ENCODE results near the gene RHOBTB3. TPM values are rescaled to one million over a fixed set of nuclear protein-coding genes. Genes with fewer than 3 reads are reported as not detected.

RHOBTB3 gene
- total RNA-seq, 2 experiments from 2014 or later, result 0.35 to 0.55 TPM

- Mint-ChIP-seq H3K36me3 (no peaks in the 10 kb centered on the region), H3K27ac (no peak overlapping the region), H3K4me3 (no peak overlapping the region), H3K27me3 (no peaks in the 10 kb centered on the region), H3K9me3 (ENCODE audit: low read depth) (no peaks in the 10 kb centered on the region), H3K4me1 (peaks cover 8% of the 10 kb centered on the region)
- no peak for DNase-seq
- CTCF ChIA-PET, result interaction anchor here (5.3 kb wide), 1 partner anchor 13 kb away, joined by 40 read pairs; no protein-coding TSS in a partner anchor
- no peak for ATAC-seq
Measured at GRCh38 chr5:95794070-95794516, 63.0 kb downstream of the RHOBTB3 start.

GRCh38 chr5:95797301-95797700, 66.2 kb downstream of the RHOBTB3 start:
- DNase-seq, result no peak
- peaks cover 7% of the 10 kb centered on the region for H3K4me1 Mint-ChIP-seq
- no peak overlapping the region for H3K27ac Mint-ChIP-seq
- CTCF ChIA-PET, result interaction anchor here (0.8 to 2.9 kb wide), 2 partner anchors 14 to 16 kb away, joined by 6 to 13 read pairs; no protein-coding TSS in a partner anchor
- H3K36me3 Mint-ChIP-seq, result peaks cover 3% of the 10 kb centered on the region
- ATAC-seq, result no peak
- no peak overlapping the region for H3K4me3 Mint-ChIP-seq
- H3K9me3 Mint-ChIP-seq (ENCODE audit: low read depth), result no peaks in the 10 kb centered on the region
- H3K27me3 Mint-ChIP-seq, result no peaks in the 10 kb centered on the region

- ATAC-seq (no peak), DNase-seq (no peak)
- peaks cover 7% of the 10 kb centered on the region for H3K4me1 Mint-ChIP-seq
- no peaks in the 10 kb centered on the region for H3K9me3 Mint-ChIP-seq (ENCODE audit: low read depth)
- H3K4me3 Mint-ChIP-seq, result no peak overlapping the region
- peaks cover 3% of the 10 kb centered on the region for H3K36me3 Mint-ChIP-seq
- no peak overlapping the region for H3K27ac Mint-ChIP-seq
- H3K27me3 Mint-ChIP-seq, result no peaks in the 10 kb centered on the region
- CTCF ChIA-PET, result interaction anchor here (2.9 kb wide), 1 partner anchor 17 kb away, joined by 13 read pairs; no protein-coding TSS in a partner anchor
Measured at GRCh38 chr5:95798048-95798447, 66.9 kb downstream of the RHOBTB3 start.

GRCh38 chr5:95798545-95798944, 67.4 kb downstream of the RHOBTB3 start:
- Mint-ChIP-seq H3K27me3 (no peaks in the 10 kb centered on the region), H3K36me3 (peaks cover 3% of the 10 kb centered on the region), H3K4me1 (peaks cover 7% of the 10 kb centered on the region), H3K27ac (no peak overlapping the region), H3K9me3 (ENCODE audit: low read depth) (no peaks in the 10 kb centered on the region), H3K4me3 (no peak overlapping the region)
- ATAC-seq, result no peak
- DNase-seq, result no peak
- CTCF ChIA-PET, result interaction anchor here (1.9 kb wide), 1 partner anchor 17 kb away, joined by 9 read pairs; no protein-coding TSS in a partner anchor

- H3K36me3 Mint-ChIP-seq, result peaks cover 3% of the 10 kb centered on the region
- CTCF ChIA-PET, result interaction anchor here (1.9 kb wide), 1 partner anchor 18 kb away, joined by 9 read pairs; no protein-coding TSS in a partner anchor
- DNase-seq (no peak), ATAC-seq (no peak)
- no peaks in the 10 kb centered on the region for H3K9me3 Mint-ChIP-seq (ENCODE audit: low read depth)
- no peaks in the 10 kb centered on the region for H3K27me3 Mint-ChIP-seq
- no peak overlapping the region for H3K27ac Mint-ChIP-seq
- H3K4me1 Mint-ChIP-seq, result peaks cover 7% of the 10 kb centered on the region
- H3K4me3 Mint-ChIP-seq, result no peak overlapping the region
Measured at GRCh38 chr5:95799191-95799835, 68.2 kb downstream of the RHOBTB3 start.

GRCh38 chr5:95800553-95800952, 69.4 kb downstream of the RHOBTB3 start:
- Mint-ChIP-seq H3K27ac (no peak overlapping the region), H3K27me3 (no peaks in the 10 kb centered on the region), H3K4me1 (peaks cover 7% of the 10 kb centered on the region), H3K36me3 (peaks cover 5% of the 10 kb centered on the region), H3K9me3 (ENCODE audit: low read depth) (no peaks in the 10 kb centered on the region), H3K4me3 (no peak overlapping the region)
- DNase-seq (no peak), ATAC-seq (no peak)
- CTCF ChIA-PET, result interaction anchor here (1.1 to 1.9 kb wide), 2 partner anchors 19 kb away, joined by 3 to 9 read pairs; no protein-coding TSS in a partner anchor

GRCh38 chr5:95801532-95801931, 70.4 kb downstream of the RHOBTB3 start:
- Mint-ChIP-seq H3K4me1 (peaks cover 7% of the 10 kb centered on the region), H3K27ac (no peak overlapping the region), H3K27me3 (no peaks in the 10 kb centered on the region), H3K36me3 (peaks cover 5% of the 10 kb centered on the region), H3K4me3 (no peak overlapping the region), H3K9me3 (ENCODE audit: low read depth) (no peaks in the 10 kb centered on the region)
- DNase-seq (no peak), ATAC-seq (no peak)
- CTCF ChIA-PET, result interaction anchor here (1.0 to 1.3 kb wide), 3 partner anchors 17 to 47 kb away, joined by 3 read pairs; no protein-coding TSS in a partner anchor

- CTCF ChIA-PET, result interaction anchor here (1.0 to 1.6 kb wide), 3 partner anchors 16 to 46 kb away, joined by 3 to 6 read pairs (median 3); no protein-coding TSS in a partner anchor
- no peaks in the 10 kb centered on the region for H3K9me3 Mint-ChIP-seq (ENCODE audit: low read depth)
Measured at GRCh38 chr5:95801961-95802360, 70.8 kb downstream of the RHOBTB3 start.

GRCh38 chr5:95803271-95804148, 72.4 kb downstream of the RHOBTB3 start:
- peaks cover 5% of the 10 kb centered on the region for H3K36me3 Mint-ChIP-seq
- CTCF ChIA-PET, result interaction anchor here (1.6 to 9.8 kb wide), 3 partner anchors 18 to 22 kb away, joined by 6 to 93 read pairs (median 44); partner anchors contain the start of gene GLRX
- ATAC-seq (no peak), DNase-seq (no peak)
- H3K4me3 Mint-ChIP-seq, result no peak overlapping the region
- no peaks in the 10 kb centered on the region for H3K27me3 Mint-ChIP-seq
- H3K27ac Mint-ChIP-seq, result no peak overlapping the region
- H3K4me1 Mint-ChIP-seq, result peaks cover 15% of the 10 kb centered on the region
- H3K9me3 Mint-ChIP-seq (ENCODE audit: low read depth), result no peaks in the 10 kb centered on the region

More at GRCh38 chr5:95801961-95802360, 70.8 kb downstream of the RHOBTB3 start:
- ATAC-seq, result no peak
- H3K27me3 Mint-ChIP-seq, result no peaks in the 10 kb centered on the region
- no peak for DNase-seq
- H3K4me3 Mint-ChIP-seq, result no peak overlapping the region
- H3K27ac Mint-ChIP-seq, result no peak overlapping the region
- H3K4me1 Mint-ChIP-seq, result peaks cover 7% of the 10 kb centered on the region
- peaks cover 5% of the 10 kb centered on the region for H3K36me3 Mint-ChIP-seq

GRCh38 chr5:95804736-95805539, 73.8 kb downstream of the RHOBTB3 start:
- no peaks in the 10 kb centered on the region for H3K27me3 Mint-ChIP-seq
- CTCF ChIA-PET, result interaction anchor here (5.9 to 9.8 kb wide), 2 partner anchors 17 to 23 kb away, joined by 44 to 93 read pairs; partner anchors contain the start of gene GLRX
- H3K4me1 Mint-ChIP-seq, result peaks cover 23% of the 10 kb centered on the region
- no peak for DNase-seq
- no peak for ATAC-seq
- no peak overlapping the region for H3K4me3 Mint-ChIP-seq
- H3K27ac Mint-ChIP-seq, result no peak overlapping the region
- no peaks in the 10 kb centered on the region for H3K9me3 Mint-ChIP-seq (ENCODE audit: low read depth)
- peaks cover 5% of the 10 kb centered on the region for H3K36me3 Mint-ChIP-seq

GRCh38 chr5:95806687-95807086, 75.6 kb downstream of the RHOBTB3 start:
- Mint-ChIP-seq H3K4me3 (no peak overlapping the region), H3K4me1 (peaks cover 41% of the 10 kb centered on the region), H3K27me3 (no peaks in the 10 kb centered on the region), H3K27ac (no peak overlapping the region), H3K36me3 (peaks cover 4% of the 10 kb centered on the region), H3K9me3 (ENCODE audit: low read depth) (no peaks in the 10 kb centered on the region)
- ATAC-seq, result no peak
- DNase-seq, result no peak
- CTCF ChIA-PET, result interaction anchor here (0.8 to 9.8 kb wide), 3 partner anchors 15 to 37 kb away, joined by 3 to 93 read pairs (median 44); partner anchors contain the start of gene GLRX

- H3K9me3 Mint-ChIP-seq (ENCODE audit: low read depth), result no peaks in the 10 kb centered on the region
- H3K36me3 Mint-ChIP-seq, result peaks cover 7% of the 10 kb centered on the region
- no peaks in the 10 kb centered on the region for H3K27me3 Mint-ChIP-seq
- DNase-seq (no peak), ATAC-seq (no peak)
- H3K27ac Mint-ChIP-seq, result peak overlapping the region; percentile 86
- peaks cover 51% of the 10 kb centered on the region for H3K4me1 Mint-ChIP-seq
- CTCF ChIA-PET, result interaction anchor here (0.7 to 9.8 kb wide), 9 partner anchors 14 to 153 kb away, joined by 3 to 93 read pairs (median 3); partner anchors contain the start of gene GLRX
- peak overlapping the region; percentile 45 for H3K4me3 Mint-ChIP-seq
Measured at GRCh38 chr5:95808013-95808685, 77.0 kb downstream of the RHOBTB3 start.

Measured in activated CD8-positive, alpha-beta memory T cell treated with anti-CD3 and anti-CD28 coated beads, Interleukin-2, amount 10 ng/mL, durations not matched to agents 7 days and 5 days (primary cell).